Panc1 (cell line): ENCODE results near the gene HMG20B. TPM values are rescaled to one million over a fixed set of nuclear protein-coding genes. Genes with fewer than 3 reads are reported as not detected.

Source experiments
- ATAC-seq: fragments of 200-7000 bp; cut with Tn5 transposase; 2 replicates; pipeline ENCODE4 v1.9.1; 2020; ENCODE audit warnings: mild to moderate bottlenecking, moderate library complexity
- BruUV-seq: library from RNA; stranded (reverse); fragments of 400-500 nt; replicated peaks from 2 replicates; lab custom pipeline; 2021; lab: Mats Ljungman, UMichigan
- CTCF ChIA-PET: fragments of 300-600 bp; sonication (Branson Sonifier 250); formaldehyde crosslinking; loops from one replicate; lab custom pipeline; 2022; ENCODE audit warnings: antibody characterized with exemption; lab: Charles Lee
- POLR2A ChIA-PET: fragments of 300-600 bp; sonication (Branson Sonifier 250); formaldehyde crosslinking; loops from one replicate; lab custom pipeline; 2022; ENCODE audit warnings: antibody characterized with exemption; lab: Charles Lee
- DNase-seq: peaks from one replicate; pipeline ENCODE4 v3.0.0-alpha.2; 2010; ENCODE audit warnings: low read depth, low spot score
- H3K27ac ChIP-seq: 2 replicates; pipeline ENCODE4 v1.5.1; 2011; ENCODE audit warnings: mild to moderate bottlenecking, low read length, inconsistent platforms
- H3K27me3 ChIP-seq: fragments of 200-500 bp; sonication (Bioruptor generic); 2 replicates; pipeline ENCODE4 v1.6.0; 2014; ENCODE audit warnings: low read length, inconsistent platforms; ENCODE audit not compliant: control insufficient read depth, insufficient read depth
- H3K36me3 ChIP-seq: fragments of 200-500 bp; sonication (Bioruptor generic); 2 replicates; pipeline ENCODE4 v1.5.1; 2014; ENCODE audit warnings: inconsistent platforms, mild to moderate bottlenecking, low read length, moderate library complexity; ENCODE audit not compliant: control insufficient read depth, insufficient read depth
- H3K4me1 ChIP-seq: 2 replicates; pipeline ENCODE4 v1.5.1; 2011; ENCODE audit warnings: inconsistent platforms, mild to moderate bottlenecking, low read length, moderate library complexity; ENCODE audit not compliant: control insufficient read depth, insufficient read depth
- H3K4me3 ChIP-seq, 2 experiments: 2 replicates each; pipeline ENCODE4 v1.5.1; 2011 to 2012; ENCODE audit warnings: low read depth in 2 of 2, low read length in 2 of 2, mild to moderate bottlenecking in 2 of 2, inconsistent platforms in 1 of 2, moderate library complexity in 1 of 2
- H3K9me3 ChIP-seq: fragments of 200-500 bp; sonication (Bioruptor generic); 2 replicates; pipeline ENCODE4 v1.5.1; 2014; ENCODE audit warnings: low read depth, mild to moderate bottlenecking, inconsistent platforms, low read length, moderate library complexity; ENCODE audit not compliant: control insufficient read depth, insufficient read depth
- CTCF ChIP-seq: fragments of 450-650 bp; IDR thresholded peaks from 2 replicates; pipeline ENCODE4 v1.5.1; 2017; ENCODE audit warnings: mild to moderate bottlenecking
- POLR2AphosphoS5 ChIP-seq: IDR thresholded peaks from 2 replicates; pipeline ENCODE4 v1.6.1; 2012; ENCODE audit warnings: mild to moderate bottlenecking, low read depth, low read length, moderate library complexity
- REST ChIP-seq, 2 experiments: IDR thresholded peaks; 2 replicates each; pipeline ENCODE4 v1.6.1; 2011 to 2012; ENCODE audit warnings: low read depth in 2 of 2, control low read depth in 1 of 2, low read length in 1 of 2, mild to moderate bottlenecking in 1 of 2, moderate library complexity in 1 of 2; ENCODE audit not compliant: insufficient read depth in 1 of 2
- SIN3A ChIP-seq: IDR thresholded peaks from 2 replicates; pipeline ENCODE4 v1.6.1; 2012; ENCODE audit warnings: low read depth, mild to moderate bottlenecking, low read length, moderate library complexity, borderline replicate concordance; ENCODE audit not compliant: insufficient read depth
- TCF7L2 ChIP-seq: IDR thresholded peaks from 2 replicates; pipeline ENCODE4 v1.6.1; 2011; ENCODE audit warnings: mild to moderate bottlenecking, low read depth, low read length, inconsistent platforms
- in situ Hi-C: cut with HindIII; loops from 2 replicates; pipeline ENCODE4 v1.10.0; 2016; ENCODE audit warnings: low sequenced_read_pairs, low pct_unique_long_range_greater_than_20kb
- intact Hi-C: fragments of 100-400 bp; cut with micrococcal nuclease; formaldehyde crosslinking; loops from one replicate; pipeline ENCODE4 v1.10.0; 2022; ENCODE audit not compliant: unreplicated experiment
- total RNA-seq: library from RNA; stranded (reverse); gene quantifications from one replicate; pipeline ENCODE4 v1.2.1, GENCODE V29; 2021; ENCODE audit not compliant: unreplicated experiment

HMG20B gene
- total RNA-seq, 1 experiment from 2014 or later: 74.7 TPM

- in situ Hi-C loops (no loop called here), intact Hi-C loops (no loop called here)
- no peaks in the 10 kb centered on the region for H3K9me3 ChIP-seq
- H3K4me1 ChIP-seq: peaks cover 5% of the 10 kb centered on the region; the same call in 1 of the 2 replicates
- DNase-seq: no peak
- H3K4me3 ChIP-seq: no peak overlapping the region
- ChIA-PET POLR2A (no interaction called here), CTCF (no interaction called here)
- H3K27ac ChIP-seq: no peak overlapping the region
- TF ChIP-seq POLR2AphosphoS5 (no peak), TCF7L2 (no peak), REST (IDR thresholded peaks at IDR 0.05; ENCODE audit: insufficient read depth in 1 of 2, low read depth in 2 of 2, low read length in 1 of 2) (no peak), SIN3A (no peak), CTCF (no peak)
- no peak for ATAC-seq
- no peaks in the 10 kb centered on the region; the same call in 1 of the 2 replicates for H3K36me3 ChIP-seq
- no peaks in the 10 kb centered on the region for H3K27me3 ChIP-seq
- no TSS peak for BruUV-seq
Measured at GRCh38 chr19:3533563-3534216, 39.1 kb upstream of the HMG20B start.

GRCh38 chr19:3534375-3535234, 38.1 kb upstream of the HMG20B start:
- Histone ChIP-seq H3K4me1 (peaks cover 7% of the 10 kb centered on the region; the same call in 1 of the 2 replicates), H3K27ac (no peak overlapping the region), H3K36me3 (no peaks in the 10 kb centered on the region; the same call in 1 of the 2 replicates), H3K27me3 (no peaks in the 10 kb centered on the region), H3K9me3 (no peaks in the 10 kb centered on the region), H3K4me3 (no peak overlapping the region)
- BruUV-seq: no TSS peak
- ATAC-seq (no peak), DNase-seq (no peak)
- ChIA-PET CTCF (interaction anchor here (0.5 kb wide), 1 partner anchor 848 kb away, joined by 6 read pairs; no protein-coding TSS in a partner anchor), POLR2A (no interaction called here)
- no peak for TF ChIP-seq CTCF
- no peak for TF ChIP-seq REST (IDR thresholded peaks at IDR 0.05; ENCODE audit: insufficient read depth in 1 of 2, low read depth in 2 of 2, low read length in 1 of 2)
- no peak for TF ChIP-seq TCF7L2
- no peak for TF ChIP-seq POLR2AphosphoS5
- TF ChIP-seq SIN3A: no peak
- intact Hi-C loops (no loop called here), in situ Hi-C loops (no loop called here)
